NCI-H2171 treated with DMSO at 0.1 percent for 48 hours (cell line): ENCODE measurements around the gene USPL1.
"Not testable (repeated sequence)": the region's sequence is repeated elsewhere in the genome, so short reads cannot be mapped to it uniquely, and the experiment has no call there.

ENCODE experiments used
- DNase-seq: peaks from one replicate; lab custom pipeline; 2025; lab: John Stamatoyannopoulos, UW

USPL1 gene

DNA sequence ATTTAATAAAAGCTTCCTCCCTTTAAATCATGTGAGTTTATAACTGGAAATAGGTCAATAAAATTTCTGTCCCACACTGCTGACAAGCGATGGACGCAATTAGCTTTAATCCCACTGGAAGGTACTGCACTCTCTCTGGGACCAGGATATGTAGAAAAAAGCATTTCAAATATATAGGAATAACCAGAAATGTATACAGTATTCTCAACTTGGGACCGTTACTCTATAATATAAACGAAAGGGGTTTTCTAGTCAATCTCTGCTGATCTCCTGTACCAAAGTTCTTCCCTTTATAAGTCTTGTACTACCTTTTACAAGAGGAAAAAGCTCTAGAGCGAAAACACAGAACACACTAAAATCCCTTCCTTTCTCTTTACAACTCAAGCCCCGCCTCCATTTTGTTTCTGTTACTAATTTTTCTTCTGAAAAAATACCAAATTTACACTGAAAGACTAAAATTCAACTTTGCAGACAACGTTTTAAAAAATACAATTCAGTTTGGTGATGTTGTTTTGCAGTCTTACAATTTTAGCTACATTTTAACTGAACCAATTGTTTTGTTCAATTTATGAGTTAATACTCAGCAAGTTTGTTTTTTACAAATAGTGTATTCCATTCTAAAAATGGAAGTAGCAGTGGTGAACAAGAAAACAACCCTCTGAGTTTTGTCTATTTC lies 1.7 kb upstream of the USPL1 start:
- peak; percentile 0 for DNase-seq

DNA sequence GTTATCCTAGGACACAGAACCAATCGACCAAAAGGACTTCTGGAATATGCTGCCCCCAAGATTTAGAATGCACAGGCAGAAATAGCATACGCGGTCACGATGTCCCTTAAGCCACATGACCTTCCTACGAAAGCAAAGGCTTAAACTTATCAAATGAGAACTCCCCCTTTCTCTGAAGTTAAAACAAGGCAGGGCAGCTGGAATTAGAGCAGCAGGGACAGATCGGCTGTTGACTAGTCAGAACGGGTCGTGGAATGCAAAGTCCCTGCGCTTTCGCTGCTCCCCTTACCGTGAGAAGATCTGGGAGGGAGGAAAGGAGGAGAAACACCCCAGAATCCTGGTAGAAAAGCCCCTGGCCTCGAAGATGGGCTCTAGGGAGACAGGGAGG lies 799 bp upstream of the USPL1 start:
- DNase-seq: peak; percentile 64

DNA sequence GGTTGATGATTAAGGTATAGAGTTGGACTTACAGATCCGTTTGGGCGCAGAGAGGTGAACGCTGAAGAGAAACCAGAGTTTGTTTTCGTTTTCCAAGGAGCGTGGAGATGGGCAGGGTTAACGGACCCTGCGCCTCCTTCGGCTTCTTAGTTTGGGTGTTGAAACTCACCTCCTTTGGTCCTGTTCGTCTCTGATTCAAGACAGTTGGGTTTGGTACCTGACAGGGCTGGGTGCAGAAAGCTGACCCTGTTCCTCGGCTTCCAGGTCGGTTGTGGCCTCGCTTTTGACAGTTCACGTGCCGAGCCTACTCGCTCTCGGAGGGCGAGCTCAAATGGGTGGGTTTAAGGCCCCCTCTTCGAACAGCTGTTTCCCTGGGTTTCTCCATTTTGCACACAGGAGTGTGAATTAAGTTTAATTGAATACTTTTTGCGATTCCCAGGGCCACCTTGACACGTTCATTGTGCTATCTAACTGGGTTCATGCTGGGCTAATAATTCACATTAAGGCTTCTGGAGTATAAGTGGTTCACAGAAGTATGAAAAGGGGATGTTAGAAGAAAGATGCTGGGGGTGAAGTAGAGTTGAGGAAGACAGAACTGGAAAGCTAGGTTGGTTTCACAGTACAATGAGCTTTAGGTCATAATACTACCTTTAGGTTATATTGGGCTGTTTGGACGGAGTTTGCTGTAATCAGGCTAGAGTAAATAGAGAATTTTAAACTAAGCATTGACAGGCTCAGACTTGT lies 638 bp downstream of the USPL1 start:
- peak; percentile 4 for DNase-seq

DNA sequence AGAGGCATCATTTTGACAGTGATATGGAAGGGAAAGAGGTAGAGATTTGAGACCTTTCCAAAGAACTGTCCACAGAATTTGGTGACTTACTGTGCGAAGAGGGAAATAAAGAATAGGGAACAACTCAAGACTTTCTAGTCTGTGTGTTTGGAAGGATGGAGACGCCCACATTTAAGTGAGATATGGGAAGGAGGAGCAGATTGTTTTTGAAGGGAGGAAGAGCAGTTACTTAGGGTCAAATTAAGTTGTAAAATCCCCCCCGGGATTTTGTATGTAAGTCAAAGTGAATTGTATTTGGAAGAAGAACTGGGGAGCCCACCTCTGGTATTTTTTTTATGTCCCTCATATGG lies 1.2 kb downstream of the USPL1 start:
- DNase-seq: no peak

DNA sequence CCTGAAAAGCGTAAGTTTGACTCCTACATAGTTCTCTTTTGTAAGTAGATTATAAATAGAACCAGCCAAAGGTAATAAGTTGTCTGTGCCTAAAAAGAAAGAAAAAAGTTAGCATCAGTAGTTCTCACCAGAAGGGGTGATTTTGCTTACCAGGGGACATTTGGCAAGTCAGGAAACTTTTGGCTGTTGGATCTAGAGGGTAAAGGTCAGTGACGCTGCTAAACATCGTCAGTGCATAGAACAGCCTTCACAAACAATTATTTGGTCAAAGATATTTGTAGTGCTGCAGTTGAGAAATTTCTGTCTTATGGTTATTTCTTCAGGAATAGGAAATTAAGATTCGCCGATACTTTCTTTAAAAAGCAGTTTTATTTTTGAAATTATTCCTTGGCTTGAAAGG lies 2.0 kb downstream of the USPL1 start:
- no peak for DNase-seq

DNA sequence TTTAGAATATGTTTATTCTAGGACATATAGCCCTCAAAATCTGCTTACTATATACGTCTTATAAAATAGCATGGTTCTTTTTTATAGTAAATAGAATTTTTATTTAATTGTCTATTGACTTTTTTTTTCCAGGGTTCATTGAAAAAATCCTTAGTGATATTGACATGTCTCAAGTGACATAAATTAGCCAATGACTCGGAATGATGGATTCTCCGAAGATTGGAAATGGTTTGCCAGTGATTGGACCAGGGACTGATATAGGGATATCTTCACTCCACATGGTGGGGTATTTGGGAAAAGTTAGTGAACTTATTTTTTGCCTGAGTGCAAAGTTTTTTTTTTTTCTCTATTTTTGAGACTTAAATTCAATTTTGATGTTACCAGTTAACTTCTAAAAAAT lies 3.2 kb downstream of the USPL1 start:
- peak; percentile 0 for DNase-seq

DNA sequence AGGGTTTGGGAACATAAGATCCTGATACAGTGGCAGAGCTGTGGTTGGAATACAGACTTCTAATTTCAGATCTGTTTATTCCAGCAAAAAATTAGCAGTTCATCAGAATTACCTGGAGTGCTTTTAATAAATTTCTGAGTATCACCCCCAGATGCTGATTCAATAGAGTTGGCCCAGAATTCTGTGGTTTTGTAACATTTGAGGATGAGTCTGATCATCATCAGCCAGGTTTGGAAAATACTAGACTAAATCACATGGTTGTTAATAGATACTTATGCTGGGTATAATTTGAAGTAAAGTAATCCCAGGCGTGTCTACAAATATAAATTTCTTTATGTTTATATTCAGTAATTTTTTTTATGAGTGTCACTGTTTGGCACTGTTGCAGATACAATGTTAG lies 4.8 kb downstream of the USPL1 start:
- no peak for DNase-seq

DNA sequence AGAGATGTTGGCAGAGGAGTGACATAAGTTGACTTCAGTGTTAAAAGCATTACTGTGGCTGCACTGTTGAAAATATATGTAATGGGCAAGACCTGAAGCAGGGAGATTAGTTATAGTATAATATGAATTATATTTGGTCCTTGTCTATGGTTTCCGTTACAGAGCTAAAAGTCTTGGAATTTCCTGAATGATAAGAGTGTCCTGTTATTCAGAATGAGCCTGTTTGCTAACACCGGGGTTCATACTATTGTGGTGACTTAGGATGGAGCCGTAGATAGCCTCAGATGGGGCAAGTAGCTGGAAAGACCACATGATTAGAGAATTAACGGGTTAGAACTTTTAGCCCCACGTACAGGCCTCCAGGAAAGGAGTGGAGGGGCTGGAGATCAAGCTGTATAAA lies 5.7 kb downstream of the USPL1 start:
- DNase-seq: no peak

DNA sequence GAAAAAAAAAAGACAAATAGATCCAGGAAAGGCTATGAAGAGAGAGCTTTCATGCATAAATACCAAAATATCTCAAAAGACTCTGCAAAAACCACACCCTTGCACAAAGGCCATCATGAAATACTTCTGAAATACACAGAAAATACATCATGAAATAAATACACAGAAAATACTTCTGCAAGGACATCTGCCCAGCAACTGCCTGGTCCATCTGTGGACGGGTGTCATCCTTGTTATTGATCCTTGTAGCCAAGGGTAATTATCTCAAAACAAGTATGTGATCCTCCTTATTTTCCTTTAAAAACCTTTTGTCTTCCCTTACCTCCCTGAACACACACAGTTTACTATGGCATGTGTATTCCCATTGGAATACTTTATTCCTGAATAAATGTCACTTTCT lies 6.9 kb downstream of the USPL1 start:
- no peak for DNase-seq

DNA sequence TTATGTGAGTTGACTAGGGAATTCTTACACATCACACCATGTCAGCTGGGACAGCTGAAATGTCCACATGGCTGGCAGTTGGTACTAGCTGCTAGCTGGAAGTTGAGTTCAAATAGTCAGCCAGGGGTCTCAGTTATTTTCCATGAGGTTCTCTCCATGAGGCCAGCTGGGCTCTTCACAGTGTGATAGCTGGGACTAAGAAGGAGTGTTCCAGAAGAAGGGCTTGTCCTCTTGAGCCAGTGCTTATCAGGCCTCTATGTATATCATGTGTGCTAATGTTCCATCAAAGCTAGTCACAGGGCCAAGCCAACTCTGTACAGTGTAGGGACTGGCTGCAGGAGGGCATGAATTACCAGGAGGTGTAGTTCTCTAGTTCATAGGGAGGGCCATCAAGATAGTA lies 11.8 kb downstream of the USPL1 start:
- DNase-seq: no peak

DNA sequence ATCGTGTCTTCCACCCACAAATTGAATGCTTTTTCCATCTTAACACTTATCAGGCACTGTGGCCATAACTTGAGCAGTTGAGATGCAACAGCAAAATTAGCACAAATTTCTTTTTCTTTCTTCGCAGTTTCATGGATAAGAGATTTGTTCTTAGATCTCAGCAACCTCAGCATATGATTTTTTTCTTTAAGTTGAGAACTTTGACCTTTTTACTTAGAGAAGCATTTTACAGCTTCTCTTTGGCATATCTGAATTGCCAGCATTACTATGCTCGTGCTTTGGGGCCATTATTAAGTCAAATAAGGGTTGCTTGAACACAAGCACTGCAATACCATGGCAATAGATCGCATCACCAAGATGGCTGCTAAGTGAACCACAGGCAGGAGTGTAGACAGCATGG lies 16.1 kb downstream of the USPL1 start:
- DNase-seq: no peak

DNA sequence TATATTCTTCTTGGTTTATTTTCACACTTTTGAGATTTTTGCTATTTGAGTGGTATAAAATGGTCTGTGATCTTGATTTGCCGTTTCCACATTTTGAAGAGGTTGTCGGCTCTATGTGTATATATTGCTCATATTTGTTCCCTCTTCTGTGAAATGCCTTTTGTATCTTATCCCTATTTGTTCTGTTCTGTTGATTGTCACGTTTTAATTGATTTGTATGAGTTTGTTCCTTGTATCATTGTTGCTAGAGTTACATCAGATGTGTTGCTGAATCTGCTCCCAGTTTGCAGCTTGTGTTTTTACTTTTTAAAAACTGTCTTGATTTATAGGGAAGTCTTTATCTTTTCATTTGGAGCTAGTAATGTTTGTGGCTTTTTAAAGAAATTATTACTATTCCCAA lies 17.1 kb downstream of the USPL1 start:
- no peak for DNase-seq

DNA sequence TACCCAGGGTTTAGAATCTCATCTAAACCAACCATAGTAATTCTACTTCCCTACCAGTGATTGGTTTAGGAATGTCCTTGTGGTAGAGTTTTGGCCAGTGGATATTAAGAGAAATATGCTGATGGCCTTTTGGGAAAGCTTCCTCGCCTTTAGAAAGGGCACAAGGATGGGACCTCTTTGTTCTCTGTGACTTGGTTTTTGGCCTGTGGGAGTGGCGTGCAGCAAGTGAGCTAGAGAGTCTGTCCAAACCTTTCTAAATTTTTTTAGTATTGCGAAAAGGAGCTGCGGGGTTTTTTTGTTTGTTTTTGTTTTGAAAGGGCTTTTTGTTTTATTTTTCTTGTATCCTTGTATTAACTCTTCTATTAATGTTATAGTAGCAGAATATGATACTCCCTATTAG lies 20.6 kb downstream of the USPL1 start:
- DNase-seq: no peak

DNA sequence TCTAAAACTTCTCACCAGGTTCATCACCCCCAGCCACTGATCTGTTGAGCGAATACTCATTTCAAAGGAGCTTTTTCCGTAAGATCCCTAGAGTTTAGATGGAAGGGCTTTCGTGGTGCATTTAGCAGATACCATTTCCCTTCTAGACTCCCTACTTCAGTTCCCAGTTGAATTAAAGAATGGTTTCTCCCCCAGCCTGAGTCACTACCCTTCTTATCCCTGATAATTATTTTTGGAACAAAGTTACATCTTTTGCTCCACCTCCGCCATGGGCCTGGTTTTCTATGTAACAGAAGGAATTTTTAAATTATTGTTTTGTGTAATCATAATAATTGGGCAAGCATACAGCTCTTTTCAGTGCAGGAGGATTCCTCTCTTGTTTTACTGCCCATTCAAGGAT lies 22.0 kb downstream of the USPL1 start:
- DNase-seq: no peak

DNA sequence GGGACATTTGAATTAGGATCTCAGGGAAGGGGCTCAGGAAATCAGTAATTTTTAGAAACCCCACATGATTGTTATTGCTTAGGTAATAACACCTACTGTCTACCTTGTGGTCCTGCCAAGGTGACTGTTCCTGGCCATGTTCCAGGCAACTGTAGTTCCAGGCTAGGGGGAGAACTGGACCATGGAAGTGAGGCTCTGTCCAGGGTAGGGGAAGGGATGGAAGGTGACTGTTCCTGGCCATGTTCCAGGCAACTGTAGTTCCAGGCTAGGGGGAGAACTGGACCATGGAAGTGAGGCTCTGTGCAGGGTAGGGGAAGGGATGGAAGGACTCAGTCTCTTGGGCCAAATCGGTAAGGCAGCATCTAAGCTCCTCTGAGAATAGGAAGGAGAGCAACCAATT lies 23.5 kb downstream of the USPL1 start:
- DNase-seq: not testable (repeated sequence)

DNA sequence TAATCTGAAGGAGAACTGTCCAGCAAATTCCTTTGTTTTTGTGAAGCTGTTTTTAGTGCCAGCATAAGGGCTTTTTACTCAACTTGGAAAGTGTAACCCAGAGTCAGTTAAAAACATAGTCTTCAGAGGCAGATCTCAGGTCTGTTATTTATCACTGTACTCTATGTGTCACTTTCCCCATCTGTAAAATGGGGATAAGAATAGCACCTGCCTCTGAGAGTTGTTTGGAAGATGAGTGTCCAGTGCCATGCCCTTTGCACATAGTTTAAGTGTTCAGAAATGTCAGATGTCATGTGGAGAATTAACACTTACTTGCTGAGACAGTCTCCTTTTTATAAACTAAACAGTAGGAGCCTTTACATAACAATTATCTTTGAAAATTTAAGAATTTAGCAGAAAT lies 27.9 kb downstream of the USPL1 start:
- no peak for DNase-seq

DNA sequence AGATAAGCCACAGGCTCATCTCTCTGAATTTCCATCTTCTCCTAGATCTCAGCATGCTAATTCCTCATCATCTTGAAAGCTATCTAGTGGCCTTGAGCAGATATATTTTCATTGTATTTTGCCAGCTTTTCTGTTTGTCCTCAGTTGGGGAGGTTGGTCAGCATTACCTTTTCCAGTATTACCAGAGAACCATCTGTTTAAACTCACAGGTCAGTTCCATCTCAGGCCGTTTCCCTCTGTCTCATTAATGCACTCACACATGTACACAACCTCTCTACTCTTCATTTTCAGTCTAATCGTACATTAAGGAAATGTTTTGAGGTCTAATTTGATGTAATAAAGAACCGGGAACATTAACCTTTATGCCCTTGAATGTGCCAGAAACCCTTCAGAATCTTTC lies 29.7 kb downstream of the USPL1 start:
- no peak for DNase-seq

DNA sequence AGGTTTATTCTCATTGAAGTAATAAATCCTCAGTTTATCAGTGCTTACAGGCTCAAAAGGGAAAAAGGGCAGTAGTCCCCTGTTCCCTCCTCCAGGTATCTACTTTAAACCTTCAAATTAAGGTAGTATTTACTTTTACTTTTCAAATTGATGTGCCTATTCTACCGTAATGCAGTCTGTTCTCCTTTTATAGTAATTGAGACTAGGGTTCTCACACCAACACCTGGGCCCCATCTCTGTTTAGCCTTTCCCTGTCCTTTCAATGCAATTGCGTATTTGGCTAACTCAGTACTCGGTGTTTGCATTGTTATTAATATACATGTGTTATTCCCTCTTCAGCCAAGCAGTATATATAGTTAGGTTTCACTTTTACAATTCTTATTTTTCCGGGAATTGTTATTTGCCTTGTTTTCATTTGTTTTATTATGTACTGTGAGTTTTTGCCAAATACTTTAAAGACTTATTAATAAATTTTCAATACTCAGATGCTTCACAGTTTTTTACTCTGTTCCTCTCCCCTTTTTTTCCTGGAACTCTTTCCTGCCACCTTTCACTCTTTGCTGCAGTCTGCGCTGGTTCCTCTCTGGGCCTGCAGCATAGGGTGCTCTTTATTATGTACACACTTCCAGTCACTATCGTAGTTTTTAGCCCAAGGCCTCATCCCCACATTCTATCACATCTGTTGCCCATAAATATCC lies 30.3 kb downstream of the USPL1 start:
- no peak for DNase-seq

DNA sequence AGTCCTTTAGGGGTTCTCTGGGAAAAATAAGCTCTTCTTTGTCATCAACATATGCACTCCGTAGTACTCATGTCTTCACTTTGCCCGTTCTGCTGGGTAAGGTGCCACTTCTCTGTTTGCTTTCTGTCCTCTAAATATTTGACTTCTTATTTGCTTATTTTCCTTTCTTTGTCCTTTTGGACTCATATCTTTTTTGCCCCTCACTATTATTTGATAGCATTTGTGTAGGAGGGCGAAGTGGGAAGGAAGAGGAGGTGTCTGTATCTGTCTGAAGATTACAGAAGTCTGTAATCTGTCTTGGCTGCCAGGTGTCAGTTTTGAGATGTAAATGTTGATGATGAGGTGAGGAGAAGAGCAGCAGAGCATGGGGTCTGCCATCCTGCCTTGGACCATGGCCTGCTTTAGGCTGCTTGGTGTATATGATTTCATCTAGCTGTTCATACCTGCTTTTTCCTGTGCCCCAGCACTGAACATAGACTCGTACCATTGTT lies 30.8 kb downstream of the USPL1 start:
- no peak for DNase-seq

DNA sequence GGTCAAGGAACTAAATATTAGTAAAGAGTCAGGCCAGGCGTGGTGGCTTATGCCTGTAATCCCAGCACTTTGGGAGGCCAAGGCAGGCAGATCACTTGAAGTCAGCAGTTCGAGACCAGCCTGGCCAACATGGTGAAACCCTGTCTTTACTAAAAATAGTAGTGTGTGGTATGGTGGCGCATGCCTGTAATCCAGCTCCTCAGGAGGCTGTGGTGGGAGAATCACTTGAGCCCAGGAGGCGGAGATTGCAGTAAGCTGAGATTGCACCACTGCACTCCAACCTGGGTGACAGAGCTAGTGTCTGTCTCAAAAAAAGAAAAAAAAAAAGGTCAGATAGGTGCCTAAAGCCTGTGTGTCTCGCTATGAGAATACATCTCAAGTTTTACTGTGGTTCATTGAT lies 33.9 kb downstream of the USPL1 start:
- not testable (repeated sequence) for DNase-seq

DNA sequence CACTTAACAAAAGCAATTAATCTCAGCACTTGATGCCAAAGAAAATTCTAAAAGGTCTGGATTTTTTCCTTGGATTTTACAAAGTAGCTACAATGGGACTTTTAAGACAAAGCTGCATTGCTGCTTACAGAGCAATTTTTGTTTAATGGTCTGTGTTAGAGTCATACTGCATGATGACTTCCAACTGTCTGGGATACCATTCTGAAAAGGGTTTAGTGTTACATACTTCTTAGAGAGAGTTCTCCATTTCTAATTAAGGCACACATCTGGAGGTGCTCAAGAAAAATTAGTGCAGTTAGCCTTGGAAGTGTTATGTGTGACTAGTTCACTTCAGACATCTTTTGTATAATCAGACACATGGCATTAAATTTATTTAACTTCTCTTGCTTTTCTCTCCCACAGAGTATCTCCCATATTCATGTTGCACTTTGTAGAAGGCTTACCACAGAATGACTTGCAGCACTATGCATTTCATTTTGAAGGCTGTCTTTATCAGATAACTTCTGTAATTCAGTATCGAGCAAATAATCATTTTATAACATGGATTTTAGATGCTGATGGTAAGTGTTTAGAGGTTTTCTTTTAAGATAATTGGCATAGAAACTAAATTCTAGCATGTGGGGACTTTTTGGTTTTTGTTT lies 35.1 kb downstream of the USPL1 start:
- peak; percentile 19 for DNase-seq

DNA sequence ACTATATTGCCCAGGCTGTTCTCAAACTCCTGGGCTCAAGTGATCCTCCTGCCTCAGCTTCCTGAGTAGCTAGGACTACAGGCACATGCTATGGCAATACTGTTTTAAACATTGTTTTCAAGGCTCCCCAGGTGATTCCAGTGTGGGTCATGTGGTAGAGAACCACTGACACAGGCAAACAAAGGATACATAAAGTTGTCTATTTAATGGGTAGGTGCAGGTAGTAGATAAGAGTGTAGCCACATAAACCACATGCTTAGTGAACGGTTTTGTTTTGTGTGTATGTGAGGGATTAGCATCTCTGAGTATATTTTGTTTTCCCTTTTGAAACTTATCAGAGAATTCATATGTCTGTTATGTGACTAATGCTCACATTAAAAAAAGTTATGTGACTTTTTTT lies 36.7 kb downstream of the USPL1 start:
- DNase-seq: no peak

DNA sequence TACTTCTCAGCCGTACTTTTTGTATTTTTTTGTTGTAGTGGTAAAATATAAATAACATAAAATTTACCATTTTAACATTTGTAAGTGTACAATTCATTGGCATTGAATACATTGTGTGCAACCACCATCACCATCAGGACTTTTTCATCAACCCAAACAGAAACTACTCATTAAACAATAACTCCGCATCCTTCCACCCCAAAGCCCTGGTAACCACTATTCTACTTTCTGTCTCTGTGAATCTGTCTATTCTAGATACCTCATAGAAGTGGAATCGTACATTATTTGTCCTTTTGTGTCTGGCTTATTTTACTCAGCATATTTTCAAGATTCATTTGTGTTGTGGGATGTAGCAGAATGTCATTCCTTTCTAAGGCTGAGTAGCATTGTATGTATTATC lies 38.5 kb downstream of the USPL1 start:
- DNase-seq: no peak
